ENCODE measurements around the gene IL4R.

The IL4R gene

DNA sequence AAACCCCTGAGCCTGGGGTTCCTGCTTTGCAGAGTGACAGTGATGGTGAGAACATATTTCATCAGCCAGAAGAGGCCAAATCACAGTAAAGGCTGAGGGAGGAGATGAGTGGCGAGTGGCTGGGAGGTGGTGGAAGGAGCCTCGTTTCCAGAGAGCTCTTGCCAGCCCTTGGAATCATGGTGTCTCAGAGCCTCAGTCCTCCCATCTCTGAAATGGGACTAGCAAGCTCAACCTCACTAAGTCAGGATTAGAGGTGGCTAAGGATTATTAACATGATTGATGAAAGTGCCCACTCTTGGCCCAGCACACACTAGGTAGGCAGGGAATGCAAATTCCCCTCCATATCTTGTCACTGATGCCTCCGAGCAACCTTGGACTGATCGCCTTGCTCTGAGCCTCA, 43.0 kb downstream of the IL4R start:
- DNase-seq (ENCODE audit: low read depth, low spot score): no peak

DNA sequence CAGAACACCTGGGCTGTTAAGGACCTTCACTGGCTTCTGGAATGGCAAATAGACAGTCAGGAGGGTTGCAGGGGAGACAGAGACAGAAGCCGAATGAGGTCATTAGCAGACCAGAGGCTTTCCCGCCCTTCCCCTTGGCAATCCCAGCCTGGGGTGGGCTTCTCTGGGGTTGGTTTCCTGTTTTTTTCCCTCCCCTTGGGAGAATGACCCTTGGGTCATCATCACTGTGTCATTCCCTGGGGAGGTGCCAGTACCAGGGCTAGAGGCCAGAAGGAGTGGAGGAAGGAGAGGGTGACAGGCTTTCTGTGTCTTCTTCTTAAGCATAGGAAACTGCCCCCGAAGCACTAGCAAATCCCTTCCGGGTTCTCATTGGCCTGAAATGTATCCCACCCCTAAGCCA, 45.3 kb downstream of the IL4R start:
- DNase-seq (ENCODE audit: low read depth, low spot score): no peak

DNA sequence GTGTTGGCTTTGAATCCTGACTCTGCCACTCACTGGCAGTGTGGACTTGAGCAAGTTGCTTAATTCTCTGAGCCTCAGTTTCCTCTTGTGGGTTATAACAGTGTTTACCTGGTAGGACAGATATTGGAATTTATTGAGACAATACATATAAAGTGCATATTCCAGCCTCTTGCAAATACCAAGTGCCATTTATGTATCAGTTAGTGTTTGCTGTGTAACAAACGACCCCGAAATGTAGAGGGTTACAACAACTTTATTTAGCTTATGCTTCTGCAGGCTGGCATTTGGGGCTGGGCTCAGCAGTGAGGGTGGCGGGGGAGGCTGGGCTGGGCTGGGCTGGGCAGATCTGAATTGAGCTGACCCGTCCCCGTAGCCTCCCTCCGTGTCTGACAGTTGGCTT, 45.8 kb downstream of the IL4R start:
- no peak for DNase-seq (ENCODE audit: low read depth, low spot score)

DNA sequence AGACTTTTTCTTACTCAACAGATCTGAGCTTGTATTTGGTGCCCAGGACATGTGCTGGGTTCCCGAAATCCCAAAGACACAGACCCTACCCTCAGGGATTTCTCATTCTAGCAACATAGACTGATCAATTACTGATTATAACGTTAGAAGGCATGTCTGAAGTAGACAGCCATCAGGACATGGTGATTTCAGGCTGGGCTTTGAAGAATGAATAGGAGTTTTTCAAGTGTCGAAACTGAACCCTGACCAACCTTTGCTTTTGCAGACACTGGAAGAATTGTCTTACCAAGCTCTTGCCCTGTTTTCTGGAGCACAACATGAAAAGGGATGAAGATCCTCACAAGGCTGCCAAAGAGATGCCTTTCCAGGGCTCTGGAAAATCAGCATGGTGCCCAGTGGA, 48.2 kb downstream of the IL4R start:
- no peak for DNase-seq (ENCODE audit: low read depth, low spot score)

DNA sequence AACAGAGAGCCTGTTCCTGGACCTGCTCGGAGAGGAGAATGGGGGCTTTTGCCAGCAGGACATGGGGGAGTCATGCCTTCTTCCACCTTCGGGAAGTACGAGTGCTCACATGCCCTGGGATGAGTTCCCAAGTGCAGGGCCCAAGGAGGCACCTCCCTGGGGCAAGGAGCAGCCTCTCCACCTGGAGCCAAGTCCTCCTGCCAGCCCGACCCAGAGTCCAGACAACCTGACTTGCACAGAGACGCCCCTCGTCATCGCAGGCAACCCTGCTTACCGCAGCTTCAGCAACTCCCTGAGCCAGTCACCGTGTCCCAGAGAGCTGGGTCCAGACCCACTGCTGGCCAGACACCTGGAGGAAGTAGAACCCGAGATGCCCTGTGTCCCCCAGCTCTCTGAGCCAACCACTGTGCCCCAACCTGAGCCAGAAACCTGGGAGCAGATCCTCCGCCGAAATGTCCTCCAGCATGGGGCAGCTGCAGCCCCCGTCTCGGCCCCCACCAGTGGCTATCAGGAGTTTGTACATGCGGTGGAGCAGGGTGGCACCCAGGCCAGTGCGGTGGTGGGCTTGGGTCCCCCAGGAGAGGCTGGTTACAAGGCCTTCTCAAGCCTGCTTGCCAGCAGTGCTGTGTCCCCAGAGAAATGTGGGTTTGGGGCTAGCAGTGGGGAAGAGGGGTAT, 48.9 kb downstream of the IL4R start:
- no peak for DNase-seq (ENCODE audit: low read depth, low spot score)

DNA sequence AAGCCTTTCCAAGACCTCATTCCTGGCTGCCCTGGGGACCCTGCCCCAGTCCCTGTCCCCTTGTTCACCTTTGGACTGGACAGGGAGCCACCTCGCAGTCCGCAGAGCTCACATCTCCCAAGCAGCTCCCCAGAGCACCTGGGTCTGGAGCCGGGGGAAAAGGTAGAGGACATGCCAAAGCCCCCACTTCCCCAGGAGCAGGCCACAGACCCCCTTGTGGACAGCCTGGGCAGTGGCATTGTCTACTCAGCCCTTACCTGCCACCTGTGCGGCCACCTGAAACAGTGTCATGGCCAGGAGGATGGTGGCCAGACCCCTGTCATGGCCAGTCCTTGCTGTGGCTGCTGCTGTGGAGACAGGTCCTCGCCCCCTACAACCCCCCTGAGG, 49.5 kb downstream of the IL4R start:
- no peak for DNase-seq (ENCODE audit: low read depth, low spot score)

DNA sequence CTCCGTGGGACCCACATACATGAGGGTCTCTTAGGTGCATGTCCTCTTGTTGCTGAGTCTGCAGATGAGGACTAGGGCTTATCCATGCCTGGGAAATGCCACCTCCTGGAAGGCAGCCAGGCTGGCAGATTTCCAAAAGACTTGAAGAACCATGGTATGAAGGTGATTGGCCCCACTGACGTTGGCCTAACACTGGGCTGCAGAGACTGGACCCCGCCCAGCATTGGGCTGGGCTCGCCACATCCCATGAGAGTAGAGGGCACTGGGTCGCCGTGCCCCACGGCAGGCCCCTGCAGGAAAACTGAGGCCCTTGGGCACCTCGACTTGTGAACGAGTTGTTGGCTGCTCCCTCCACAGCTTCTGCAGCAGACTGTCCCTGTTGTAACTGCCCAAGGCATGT, 50.0 kb downstream of the IL4R start:
- DNase-seq (ENCODE audit: low read depth, low spot score): no peak

DNA sequence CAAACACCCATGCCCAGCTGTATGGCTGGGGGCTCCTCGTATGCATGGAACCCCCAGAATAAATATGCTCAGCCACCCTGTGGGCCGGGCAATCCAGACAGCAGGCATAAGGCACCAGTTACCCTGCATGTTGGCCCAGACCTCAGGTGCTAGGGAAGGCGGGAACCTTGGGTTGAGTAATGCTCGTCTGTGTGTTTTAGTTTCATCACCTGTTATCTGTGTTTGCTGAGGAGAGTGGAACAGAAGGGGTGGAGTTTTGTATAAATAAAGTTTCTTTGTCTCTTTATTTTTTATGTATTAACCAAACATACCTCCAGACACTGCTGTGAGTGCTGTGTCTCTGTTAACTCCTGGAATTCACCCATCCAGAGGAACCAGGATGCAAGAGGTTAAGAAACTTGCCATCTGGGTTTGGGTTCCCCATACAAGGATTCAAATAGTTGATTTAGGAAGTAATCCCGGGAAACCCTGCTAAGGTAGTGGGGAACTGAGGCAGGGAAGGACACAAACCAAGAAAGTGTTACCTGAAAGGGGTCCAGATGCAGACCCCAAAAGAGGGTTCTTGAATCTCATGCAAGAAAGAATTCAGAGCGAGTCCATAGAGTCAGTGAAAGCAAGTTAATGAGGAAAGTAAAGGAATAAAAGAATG, 50.8 kb downstream of the IL4R start:
- DNase-seq (ENCODE audit: low read depth, low spot score): no peak

DNA sequence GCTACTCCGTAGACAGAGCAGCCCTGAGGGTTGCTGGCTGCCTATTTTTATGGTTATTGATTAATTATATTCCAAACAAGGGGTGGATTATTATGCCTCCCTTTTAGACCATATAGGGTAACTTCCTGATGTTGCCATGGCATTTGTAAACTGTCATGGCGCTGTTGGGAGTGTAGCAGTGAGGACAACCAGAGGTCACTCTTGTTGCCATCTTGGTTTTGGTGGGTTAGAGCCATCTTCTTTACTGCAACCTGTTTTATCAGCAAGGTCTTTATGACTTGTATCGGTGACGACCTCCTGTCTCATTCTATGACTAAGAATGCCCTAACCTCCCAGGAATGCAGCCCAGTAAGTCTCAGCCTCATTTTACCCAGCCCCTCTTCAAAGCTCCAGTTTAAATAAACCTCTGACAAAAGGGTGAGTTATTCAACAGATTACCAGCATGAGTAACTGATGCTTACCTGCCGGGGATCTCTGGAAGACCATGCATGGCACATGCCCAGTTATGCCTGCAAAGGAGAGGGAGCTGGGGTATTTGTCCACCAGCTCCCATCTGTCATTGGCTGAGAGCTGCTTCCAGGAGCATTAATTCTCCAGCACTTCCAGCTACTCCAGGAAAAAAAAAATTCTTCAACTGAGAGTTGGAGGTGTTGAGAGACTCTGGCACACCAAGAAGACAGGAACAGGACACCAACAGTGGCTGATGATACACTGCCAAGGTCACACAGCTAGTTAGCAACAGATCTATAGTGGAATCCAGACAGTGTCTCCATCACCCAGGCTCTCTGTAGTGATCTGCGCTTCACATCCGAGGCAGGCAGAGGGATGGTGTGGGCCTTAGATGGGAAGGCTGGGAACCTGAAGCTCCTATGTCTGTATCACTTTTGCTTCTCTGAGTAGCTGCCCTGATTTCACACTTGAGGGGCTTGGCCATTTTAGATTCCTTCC, 51.6 kb downstream of the IL4R start:
- peak; percentile 41 for DNase-seq (ENCODE audit: low read depth, low spot score)

DNA sequence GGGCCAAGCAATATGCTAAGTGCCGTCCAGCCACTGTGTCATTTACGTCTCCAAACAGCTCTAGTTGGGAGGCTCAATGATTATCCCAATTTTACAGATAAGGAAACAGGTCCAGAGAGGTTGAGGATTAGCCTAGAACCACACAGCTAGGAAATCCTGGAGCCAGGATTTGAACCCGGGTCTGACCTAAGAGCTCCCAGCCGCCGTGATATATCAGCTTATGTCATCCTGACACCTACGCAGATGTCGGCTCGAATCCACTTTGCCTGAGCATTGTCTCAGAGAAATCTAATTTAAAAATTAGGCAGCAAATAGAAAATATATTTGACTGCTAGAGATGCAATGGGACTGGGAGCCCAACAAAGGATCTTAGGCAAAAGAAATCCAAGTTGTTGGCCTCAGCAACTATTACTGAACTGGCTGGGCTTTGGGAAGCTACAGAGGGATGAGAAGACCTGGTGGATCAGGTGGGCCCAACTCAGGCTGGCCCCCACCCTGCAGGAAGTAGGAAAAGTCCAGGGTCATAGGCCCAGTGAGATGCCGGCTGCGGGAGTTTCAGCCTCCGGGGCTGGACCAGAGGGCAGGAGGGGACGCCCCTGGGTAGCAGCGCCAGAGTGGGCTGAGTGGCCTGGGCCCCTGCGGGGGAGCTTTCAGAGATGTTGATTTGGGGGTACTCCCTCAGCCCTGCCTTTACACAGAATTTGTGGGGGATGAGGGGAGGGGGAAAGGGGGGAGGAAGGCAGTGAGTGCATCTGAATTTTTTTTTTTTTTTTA, 53.1 kb downstream of the IL4R start:
- no peak for DNase-seq (ENCODE audit: low read depth, low spot score)

DNA sequence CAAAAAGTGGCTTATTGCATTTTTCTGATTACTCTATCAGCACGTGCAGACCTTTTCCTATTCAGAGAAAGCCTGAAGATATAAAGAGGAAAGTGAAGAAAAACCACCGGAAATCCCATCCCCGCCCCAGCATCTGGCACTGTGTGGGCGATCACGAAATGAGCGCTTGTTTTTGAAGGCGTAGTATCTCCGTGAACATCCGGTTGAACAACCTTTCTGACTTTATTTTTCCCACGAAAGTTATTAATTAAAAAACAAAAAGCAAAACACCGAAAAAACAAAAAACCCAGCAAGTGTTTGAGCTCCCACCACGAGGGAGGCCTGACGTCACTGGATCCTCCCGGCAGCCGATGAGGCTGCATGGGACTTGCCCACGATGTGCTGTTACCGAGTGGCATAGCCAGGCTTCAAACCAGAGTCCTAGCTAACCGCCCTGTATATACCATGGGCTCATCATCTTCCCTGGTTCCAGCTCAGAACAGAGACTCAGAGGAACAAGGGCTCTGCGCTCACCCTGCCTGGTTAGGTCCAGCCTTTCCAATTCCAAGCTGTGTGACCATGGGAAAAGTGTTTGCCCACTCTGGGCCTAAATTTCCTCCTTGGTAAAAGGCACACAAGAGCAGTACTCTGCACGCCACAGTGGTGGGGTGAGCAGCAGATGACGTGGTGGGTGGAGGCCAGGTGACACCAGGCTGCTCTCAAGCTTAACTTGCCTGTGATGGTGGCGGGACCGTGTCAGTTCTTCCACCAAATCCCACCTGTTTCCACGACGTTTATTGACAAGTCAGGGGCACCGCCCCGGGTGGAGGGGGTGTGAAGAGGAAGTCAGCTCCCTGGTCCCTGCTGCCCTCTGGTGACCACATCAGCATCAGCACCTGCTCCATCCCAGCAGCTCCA, 53.9 kb downstream of the IL4R start:
- peak; percentile 80 for DNase-seq (ENCODE audit: low read depth, low spot score)

DNA sequence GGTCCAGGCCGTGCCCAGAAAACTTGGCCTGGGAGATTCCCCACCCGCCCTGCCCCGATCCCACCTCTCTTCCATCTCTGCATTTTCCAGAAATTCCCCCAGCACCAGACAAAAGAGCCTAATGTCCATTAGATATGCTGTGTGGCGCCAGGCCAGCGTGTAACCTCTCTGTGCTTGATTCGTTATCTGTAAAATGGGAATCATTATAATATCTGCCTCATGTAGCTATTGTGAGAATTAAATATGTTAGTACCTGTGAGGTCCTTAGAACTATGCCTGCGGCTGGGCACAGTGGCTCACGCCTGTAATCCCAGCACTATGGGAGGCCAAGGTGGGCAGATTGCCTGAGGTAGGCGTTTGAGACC, 54.6 kb downstream of the IL4R start:
- no peak for DNase-seq (ENCODE audit: low read depth, low spot score)

DNA sequence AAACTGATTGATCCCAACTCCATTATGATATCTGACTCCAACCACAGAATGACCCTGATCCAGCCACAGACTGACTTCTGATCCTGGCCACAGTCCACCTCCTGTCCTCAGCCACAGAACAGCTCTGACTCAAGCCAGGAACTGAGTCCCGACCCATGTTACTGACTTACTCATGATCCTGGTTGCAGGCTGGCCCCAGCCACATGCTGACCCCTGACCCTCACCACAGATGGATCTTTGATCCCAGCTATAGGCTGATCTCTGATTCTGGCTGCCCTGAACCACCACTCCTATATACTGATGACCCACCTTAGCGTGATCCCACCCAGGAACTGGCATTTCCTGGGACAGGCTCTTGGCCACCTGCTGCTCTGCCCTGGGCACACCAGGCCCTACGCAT, 56.0 kb downstream of the IL4R start:
- DNase-seq (ENCODE audit: low read depth, low spot score): no peak

DNA sequence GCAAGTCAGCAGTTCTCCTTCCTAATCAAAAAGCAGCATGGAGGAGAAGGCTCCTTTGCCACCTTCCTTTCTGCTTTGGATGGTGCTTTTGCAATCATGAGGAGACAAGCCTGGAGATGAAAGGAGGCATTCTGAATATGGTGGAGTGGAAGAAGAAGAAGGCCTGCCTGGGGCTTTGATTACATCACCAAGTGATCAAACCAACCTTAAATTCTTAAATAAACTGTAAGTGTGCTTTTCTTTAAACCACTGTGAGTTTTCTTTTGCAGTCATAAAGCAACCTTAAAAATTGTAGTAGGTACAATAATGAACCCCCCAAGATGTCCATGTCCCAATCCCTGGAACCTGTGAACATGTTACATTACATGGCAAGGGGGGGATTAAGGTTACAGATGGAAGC, 56.5 kb downstream of the IL4R start:
- no peak for DNase-seq (ENCODE audit: low read depth, low spot score)

DNA sequence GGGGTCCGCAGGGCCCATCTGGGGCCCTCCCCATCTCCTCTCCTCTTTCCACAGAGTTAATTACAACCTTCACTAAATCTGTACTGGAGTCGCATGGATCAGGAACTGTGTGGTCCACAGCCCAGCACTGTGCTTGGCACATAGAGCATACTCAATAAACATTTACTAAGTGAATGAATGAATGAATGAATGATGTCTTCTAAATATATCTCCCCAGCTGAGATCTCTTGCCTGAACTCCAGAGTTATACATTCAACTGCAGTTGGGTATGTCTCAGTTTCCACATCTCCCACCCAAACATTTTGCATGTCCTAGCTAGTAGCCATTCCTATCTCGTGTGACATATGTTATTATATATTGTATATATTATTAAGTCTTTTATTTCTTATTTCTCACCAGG, 59.5 kb downstream of the IL4R start:
- DNase-seq (ENCODE audit: low read depth, low spot score): no peak

DNA sequence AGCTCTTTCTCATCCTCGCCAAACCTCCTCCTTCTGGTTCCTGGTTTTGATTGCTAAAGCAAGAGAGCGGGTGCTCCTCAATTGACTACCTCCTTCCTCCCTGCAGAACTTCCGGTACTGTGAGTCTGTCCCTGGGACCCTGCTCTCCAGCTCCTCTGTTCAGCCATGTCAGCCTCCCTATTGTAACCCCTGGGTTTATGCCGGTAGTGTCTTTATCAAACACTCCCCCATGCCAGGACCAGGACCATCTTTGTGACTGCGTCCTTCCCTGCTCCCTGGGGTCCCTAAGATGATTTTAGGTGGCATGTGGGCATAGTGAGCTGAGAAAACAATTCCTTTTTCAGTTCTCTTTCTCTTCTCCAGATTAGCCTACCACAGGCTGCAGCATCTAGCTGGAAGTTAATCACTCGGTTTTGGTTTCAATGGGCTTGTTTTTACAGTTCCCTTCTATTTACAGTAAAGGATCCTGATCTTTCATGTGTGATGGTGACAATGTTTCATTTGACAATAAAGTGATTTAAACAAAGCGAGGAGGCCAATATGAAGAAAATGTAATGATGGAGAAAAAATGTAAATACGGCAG, 60.5 kb downstream of the IL4R start:
- DNase-seq (ENCODE audit: low read depth, low spot score): no peak

DNA sequence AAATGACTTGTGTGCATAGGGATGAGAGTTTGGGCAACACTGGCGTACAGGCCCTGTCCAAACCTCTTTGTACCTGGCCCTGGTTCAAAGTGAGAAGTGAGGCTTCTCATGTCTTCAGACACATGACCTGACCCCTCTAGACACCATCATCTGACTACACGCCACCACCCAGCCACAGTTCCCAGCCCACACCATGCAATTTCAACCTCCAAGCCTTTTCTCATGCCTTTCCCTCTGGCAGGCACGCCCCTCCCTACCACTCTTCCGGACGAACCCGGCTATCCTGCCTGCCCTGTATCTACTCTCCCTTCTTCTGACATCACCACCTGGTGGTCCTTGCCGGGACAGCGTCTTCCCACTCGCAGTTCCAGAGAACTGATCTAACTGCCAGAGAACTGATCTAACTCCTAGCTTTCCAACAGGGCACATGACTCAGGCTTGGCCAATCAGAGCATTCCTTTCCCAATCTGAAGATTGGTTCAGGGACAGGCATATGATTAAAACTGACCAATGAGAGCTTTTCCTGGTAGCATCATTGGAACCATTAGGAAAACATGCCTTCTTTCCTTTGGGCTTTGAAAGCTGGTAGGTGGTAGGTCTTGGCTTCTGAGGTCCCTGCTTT, 61.1 kb downstream of the IL4R start:
- DNase-seq (ENCODE audit: low read depth, low spot score): peak; percentile 98

DNA sequence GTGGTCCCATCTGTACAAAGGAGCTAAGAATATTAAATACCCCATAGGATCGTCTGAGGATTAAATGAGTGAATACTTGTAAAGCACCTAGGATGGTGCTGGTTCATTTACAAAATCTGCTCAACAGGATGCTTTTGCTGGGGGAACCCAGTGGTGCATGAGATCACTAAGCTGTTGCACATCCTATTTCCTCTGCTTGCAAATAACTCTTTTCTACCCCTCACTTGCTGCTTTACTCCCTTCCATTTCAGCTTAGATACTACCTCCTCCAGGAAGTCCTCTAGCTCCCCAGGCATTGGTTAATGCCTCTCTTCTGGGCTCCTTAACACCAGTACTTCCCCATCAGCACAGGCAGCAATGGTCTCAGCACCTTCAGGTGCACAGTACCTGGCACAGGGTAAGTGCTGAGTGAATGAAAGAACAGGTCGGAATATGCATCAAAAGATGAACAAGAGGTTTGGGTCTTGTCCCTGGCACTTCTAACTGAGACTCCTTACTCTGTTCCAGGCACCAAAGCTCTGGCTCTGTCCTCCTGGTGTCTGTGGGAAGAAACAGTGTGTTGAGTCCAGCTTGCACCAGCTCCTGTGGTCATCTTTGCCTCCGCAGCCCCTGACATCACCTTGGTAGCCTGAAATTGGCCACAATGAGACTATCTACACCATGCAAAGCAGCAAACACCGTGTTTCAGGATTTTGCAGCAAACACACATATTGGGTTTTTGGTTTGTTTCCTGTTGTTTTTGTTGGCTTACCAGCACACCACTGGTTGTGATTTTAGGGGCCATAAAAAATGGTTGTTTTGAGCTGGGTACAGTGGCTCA, 64.1 kb downstream of the IL4R start:
- no peak for DNase-seq (ENCODE audit: low read depth, low spot score)

DNA sequence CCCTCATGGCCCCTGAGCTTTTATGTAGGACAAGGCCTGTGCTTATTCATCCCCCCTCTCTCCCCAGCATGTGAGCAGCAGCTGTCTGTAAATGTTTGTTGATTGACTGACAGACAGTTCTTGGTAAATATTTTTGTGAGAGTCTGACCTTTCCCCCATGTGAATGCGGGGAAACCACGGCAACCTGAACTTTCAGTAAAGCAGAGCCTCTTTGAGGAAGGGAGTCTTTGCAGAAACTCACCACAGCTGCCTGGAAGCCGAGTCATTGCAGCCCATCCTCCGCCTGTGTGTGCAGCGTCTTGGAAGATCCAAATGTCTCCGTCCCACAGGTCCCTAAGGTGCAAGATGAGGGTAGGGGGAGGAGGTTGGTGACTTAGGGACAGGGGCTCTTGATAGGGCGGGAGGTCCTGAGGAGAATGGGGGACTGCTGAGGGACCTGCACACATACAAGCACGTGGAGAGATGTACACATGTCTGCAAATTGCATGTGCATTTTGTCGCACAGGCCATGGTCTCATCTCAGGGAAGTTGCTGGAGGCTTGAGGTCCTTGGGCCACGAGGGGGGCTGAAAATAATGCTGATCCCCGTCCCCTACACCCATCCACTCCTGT, 65.2 kb downstream of the IL4R start:
- no peak for DNase-seq (ENCODE audit: low read depth, low spot score)

Data from ELF-1 (cell line).